AG08395 (cell line): ENCODE measurements around the gene SFTPD.
"Not testable (repeated sequence)": the region's sequence is repeated elsewhere in the genome, so short reads cannot be mapped to it uniquely, and the experiment has no call there.

ENCODE experiments used
- DNase-seq: peaks from one replicate; pipeline ENCODE4 v3.0.0; 2012; ENCODE audit warnings: mixed read lengths, low spot score

The SFTPD gene

GRCh38 chr10:79925614-79926013 lies 23.3 kb downstream of the SFTPD start:
- DNase-seq = no peak

GRCh38 chr10:79923669-79924068 lies 25.2 kb downstream of the SFTPD start:
- DNase-seq = no peak

GRCh38 chr10:79923145-79923544 lies 25.8 kb downstream of the SFTPD start:
- peak; percentile 0 for DNase-seq

- not testable (repeated sequence) for DNase-seq
These were observed 26.9 kb downstream of the SFTPD start for GRCh38 chr10:79922011-79922412.

- DNase-seq = not testable (repeated sequence)
These were observed 33.1 kb downstream of the SFTPD start for GRCh38 chr10:79915838-79916237.

GRCh38 chr10:79914512-79914911 lies 34.4 kb downstream of the SFTPD start:
- not testable (repeated sequence) for DNase-seq

GRCh38 chr10:79910836-79911235 lies 38.1 kb downstream of the SFTPD start:
- DNase-seq = no peak

GRCh38 chr10:79910344-79910743 lies 38.6 kb downstream of the SFTPD start:
- no peak for DNase-seq

- DNase-seq = peak; percentile 18
These were observed 43.3 kb downstream of the SFTPD start for GRCh38 chr10:79905322-79906314.

GRCh38 chr10:79904671-79905321 lies 44.1 kb downstream of the SFTPD start:
- DNase-seq = peak; percentile 59

- DNase-seq = not testable (repeated sequence)
These were observed 47.3 kb downstream of the SFTPD start for GRCh38 chr10:79901571-79901970.

- no peak for DNase-seq
These were observed 50.1 kb downstream of the SFTPD start for GRCh38 chr10:79898597-79899325.

GRCh38 chr10:79892896-79893295 lies 56.0 kb downstream of the SFTPD start:
- not testable (repeated sequence) for DNase-seq

GRCh38 chr10:79890469-79890868 lies 58.4 kb downstream of the SFTPD start:
- no peak for DNase-seq

GRCh38 chr10:79888984-79889383 lies 59.9 kb downstream of the SFTPD start:
- DNase-seq = not testable (repeated sequence)
